WTC11 (cell line): ENCODE measurements around the gene PDZD7. TPM values are rescaled to one million over a fixed set of nuclear protein-coding genes. Genes with fewer than 3 reads are reported as not detected.

Experiments used
- ATAC-seq: fragments of 200-7000 bp; cut with Tn5 transposase; 2 replicates; pipeline ENCODE4 v1.10.0; 2021; ENCODE audit warnings: mild to moderate bottlenecking, moderate library complexity
- CTCF ChIA-PET: fragments of 300-600 bp; sonication (Branson Sonifier 250); formaldehyde crosslinking; loops from one replicate; lab custom pipeline; 2021; ENCODE audit warnings: antibody characterized with exemption; lab: Charles Lee
- POLR2A ChIA-PET: fragments of 350-600 bp; sonication (Branson Sonifier 250); formaldehyde crosslinking; loops from one replicate; lab custom pipeline; 2021; ENCODE audit warnings: antibody characterized with exemption; lab: Charles Lee
- DNase-seq: peaks from one replicate; pipeline ENCODE4 v3.0.0; 2021; ENCODE audit warnings: low spot score
- H3K27ac Mint-ChIP-seq: 2 replicates; pipeline ENCODE4 v1.8.0; 2021; ENCODE audit warnings: mixed read lengths
- H3K27me3 Mint-ChIP-seq: 2 replicates; pipeline ENCODE4 v1.8.0; 2021; ENCODE audit warnings: low read depth, mild to moderate bottlenecking, moderate library complexity, mixed read lengths
- H3K36me3 Mint-ChIP-seq: 2 replicates; pipeline ENCODE4 v1.8.0; 2021; ENCODE audit warnings: mixed read lengths
- H3K4me1 Mint-ChIP-seq: 2 replicates; pipeline ENCODE4 v1.8.0; 2022; ENCODE audit warnings: mixed read lengths
- H3K4me3 Mint-ChIP-seq: 2 replicates; pipeline ENCODE4 v1.8.0; 2021; ENCODE audit warnings: mild to moderate bottlenecking, moderate library complexity, mixed read lengths
- H3K9me3 Mint-ChIP-seq: 2 replicates; pipeline ENCODE4 v1.8.0; 2021; ENCODE audit warnings: mixed read lengths
- JUN ChIP-seq: sonication (generic); formaldehyde crosslinking; IDR thresholded peaks from 2 replicates; pipeline ENCODE4 v1.8.0; 2023; ENCODE audit warnings: mild to moderate bottlenecking, missing genetic modification reagents
- NFE2L1 ChIP-seq: sonication (generic); formaldehyde crosslinking; IDR thresholded peaks from 2 replicates; pipeline ENCODE4 v1.8.1; 2023; ENCODE audit warnings: missing genetic modification reagents
- RORB ChIP-seq: fragments of 250-450 bp; sonication (Bioruptor Pico); IDR thresholded peaks from 2 replicates; pipeline ENCODE4 v1.9.0; 2021; ENCODE audit warnings: mild to moderate bottlenecking
- SMAD3 ChIP-seq: sonication (generic); formaldehyde crosslinking; IDR thresholded peaks from 2 replicates; pipeline ENCODE4 v1.8.0; 2022; ENCODE audit warnings: missing genetic modification reagents, mild to moderate bottlenecking, borderline replicate concordance
- TEAD1 ChIP-seq: sonication (generic); formaldehyde crosslinking; IDR thresholded peaks from 2 replicates; pipeline ENCODE4 v1.8.0; 2022; ENCODE audit warnings: mild to moderate bottlenecking, missing genetic modification reagents
- ZNF671 ChIP-seq: fragments of 250-450 bp; sonication (Bioruptor Pico); IDR thresholded peaks from 2 replicates; pipeline ENCODE4 v1.8.0; 2021; ENCODE audit warnings: mild to moderate bottlenecking
- total RNA-seq: library from RNA; stranded (reverse); gene quantifications from 3 replicates; pipeline ENCODE4 v1.2.3, GENCODE V29; 2021
- TF ChIP-seq, protein P1 (sequence below): sonication (generic); formaldehyde crosslinking; IDR thresholded peaks from 2 replicates; pipeline ENCODE4 v1.8.1; 2022; ENCODE audit warnings: low read depth, mild to moderate bottlenecking, moderate library complexity, missing genetic modification reagents, borderline replicate concordance
- TF ChIP-seq, protein P2 (sequence below): sonication (generic); formaldehyde crosslinking; IDR thresholded peaks from 2 replicates; pipeline ENCODE4 v1.8.0; 2023; ENCODE audit warnings: missing genetic modification reagents, mild to moderate bottlenecking, borderline replicate concordance
- TF ChIP-seq, protein P3 (sequence below): fragments of 200-600 bp; IDR thresholded peaks from 2 replicates; pipeline ENCODE4 v1.8.0; 2022; ENCODE audit warnings: antibody characterized with exemption
- TF ChIP-seq, protein P4 (sequence below): sonication (generic); formaldehyde crosslinking; IDR thresholded peaks from 2 replicates; pipeline ENCODE4 v1.8.1; 2023; ENCODE audit warnings: mild to moderate bottlenecking, missing genetic modification reagents
- TF ChIP-seq, protein P5 (sequence below): fragments of 250-450 bp; sonication (Bioruptor Pico); IDR thresholded peaks from 2 replicates; pipeline ENCODE4 v1.9.0; 2021; ENCODE audit warnings: mild to moderate bottlenecking

PDZD7 gene
- total RNA-seq, 1 experiment from 2014 or later = 2.6 TPM

DNA sequence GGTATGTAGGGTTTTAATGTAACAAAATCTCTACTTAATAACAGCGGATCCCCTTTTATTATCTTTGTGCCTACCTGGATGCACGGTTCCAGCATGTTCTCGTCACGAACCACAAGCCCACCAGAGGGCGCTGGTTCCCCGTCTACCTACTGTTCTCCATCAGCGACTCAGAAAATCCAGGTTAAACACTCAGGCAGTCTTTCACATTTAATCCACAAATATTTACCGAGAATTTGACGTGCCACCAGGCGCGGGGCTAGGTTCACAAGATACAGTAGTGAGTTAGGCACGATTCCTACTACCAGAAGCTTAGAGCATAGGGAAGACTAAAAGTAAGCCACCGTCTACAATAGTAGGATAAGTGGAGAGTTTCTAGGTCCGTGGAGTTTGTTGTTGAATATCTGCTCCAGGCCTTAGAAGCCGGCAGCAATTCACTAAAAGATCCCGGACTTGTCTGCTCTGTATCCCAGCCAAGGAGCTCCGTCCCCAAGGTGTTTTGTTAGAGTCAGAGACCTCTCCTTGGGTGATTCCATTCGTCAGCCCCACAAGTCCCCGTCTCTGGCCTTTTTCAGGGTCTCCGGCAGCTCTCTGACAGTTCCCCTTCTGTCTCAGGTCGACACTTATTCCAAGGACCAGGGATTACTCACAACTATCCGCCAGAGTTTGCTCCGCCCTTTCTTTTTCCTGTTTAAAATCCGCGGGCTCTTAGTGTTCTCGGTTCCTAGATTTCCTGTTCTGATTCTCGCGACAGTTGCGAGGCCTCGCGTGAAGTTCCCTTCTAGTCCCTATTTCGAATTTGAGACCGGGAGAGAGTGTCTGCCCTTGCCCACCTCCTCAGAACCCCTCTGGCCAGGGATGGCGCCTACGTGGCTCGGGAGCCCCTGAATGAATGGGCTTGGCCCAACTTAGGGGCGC lies 29.4 kb upstream of the PDZD7 start:
- ATAC-seq = peak; percentile 43
- Mint-ChIP-seq H3K27ac (peak overlapping the region; percentile 98), H3K36me3 (no peaks in the 10 kb centered on the region), H3K4me3 (peak overlapping the region; percentile 97), H3K27me3 (peaks cover 38% of the 10 kb centered on the region), H3K4me1 (peaks cover 38% of the 10 kb centered on the region), H3K9me3 (no peaks in the 10 kb centered on the region)
- POLR2A ChIA-PET = interaction anchor here (1.2 to 1.6 kb wide), 3 partner anchors 10 to 30 kb away, joined by 3 to 7 read pairs (median 3); partner anchors contain the start of gene PDZD7
- DNase-seq = peak; percentile 90
- TF ChIP-seq, protein P1, sequence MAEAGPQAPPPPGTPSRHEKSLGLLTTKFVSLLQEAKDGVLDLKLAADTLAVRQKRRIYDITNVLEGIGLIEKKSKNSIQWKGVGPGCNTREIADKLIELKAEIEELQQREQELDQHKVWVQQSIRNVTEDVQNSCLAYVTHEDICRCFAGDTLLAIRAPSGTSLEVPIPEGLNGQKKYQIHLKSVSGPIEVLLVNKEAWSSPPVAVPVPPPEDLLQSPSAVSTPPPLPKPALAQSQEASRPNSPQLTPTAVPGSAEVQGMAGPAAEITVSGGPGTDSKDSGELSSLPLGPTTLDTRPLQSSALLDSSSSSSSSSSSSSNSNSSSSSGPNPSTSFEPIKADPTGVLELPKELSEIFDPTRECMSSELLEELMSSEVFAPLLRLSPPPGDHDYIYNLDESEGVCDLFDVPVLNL (CRISPR knock-in tag) = peak; percentile 90; the same call in 1 of the 2 replicates
- TF ChIP-seq, protein P2, sequence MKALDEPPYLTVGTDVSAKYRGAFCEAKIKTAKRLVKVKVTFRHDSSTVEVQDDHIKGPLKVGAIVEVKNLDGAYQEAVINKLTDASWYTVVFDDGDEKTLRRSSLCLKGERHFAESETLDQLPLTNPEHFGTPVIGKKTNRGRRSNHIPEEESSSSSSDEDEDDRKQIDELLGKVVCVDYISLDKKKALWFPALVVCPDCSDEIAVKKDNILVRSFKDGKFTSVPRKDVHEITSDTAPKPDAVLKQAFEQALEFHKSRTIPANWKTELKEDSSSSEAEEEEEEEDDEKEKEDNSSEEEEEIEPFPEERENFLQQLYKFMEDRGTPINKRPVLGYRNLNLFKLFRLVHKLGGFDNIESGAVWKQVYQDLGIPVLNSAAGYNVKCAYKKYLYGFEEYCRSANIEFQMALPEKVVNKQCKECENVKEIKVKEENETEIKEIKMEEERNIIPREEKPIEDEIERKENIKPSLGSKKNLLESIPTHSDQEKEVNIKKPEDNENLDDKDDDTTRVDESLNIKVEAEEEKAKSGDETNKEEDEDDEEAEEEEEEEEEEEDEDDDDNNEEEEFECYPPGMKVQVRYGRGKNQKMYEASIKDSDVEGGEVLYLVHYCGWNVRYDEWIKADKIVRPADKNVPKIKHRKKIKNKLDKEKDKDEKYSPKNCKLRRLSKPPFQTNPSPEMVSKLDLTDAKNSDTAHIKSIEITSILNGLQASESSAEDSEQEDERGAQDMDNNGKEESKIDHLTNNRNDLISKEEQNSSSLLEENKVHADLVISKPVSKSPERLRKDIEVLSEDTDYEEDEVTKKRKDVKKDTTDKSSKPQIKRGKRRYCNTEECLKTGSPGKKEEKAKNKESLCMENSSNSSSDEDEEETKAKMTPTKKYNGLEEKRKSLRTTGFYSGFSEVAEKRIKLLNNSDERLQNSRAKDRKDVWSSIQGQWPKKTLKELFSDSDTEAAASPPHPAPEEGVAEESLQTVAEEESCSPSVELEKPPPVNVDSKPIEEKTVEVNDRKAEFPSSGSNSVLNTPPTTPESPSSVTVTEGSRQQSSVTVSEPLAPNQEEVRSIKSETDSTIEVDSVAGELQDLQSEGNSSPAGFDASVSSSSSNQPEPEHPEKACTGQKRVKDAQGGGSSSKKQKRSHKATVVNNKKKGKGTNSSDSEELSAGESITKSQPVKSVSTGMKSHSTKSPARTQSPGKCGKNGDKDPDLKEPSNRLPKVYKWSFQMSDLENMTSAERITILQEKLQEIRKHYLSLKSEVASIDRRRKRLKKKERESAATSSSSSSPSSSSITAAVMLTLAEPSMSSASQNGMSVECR (CRISPR knock-in tag) = peak; percentile 40; the same call in 1 of the 2 replicates
- TF ChIP-seq, protein P3, sequence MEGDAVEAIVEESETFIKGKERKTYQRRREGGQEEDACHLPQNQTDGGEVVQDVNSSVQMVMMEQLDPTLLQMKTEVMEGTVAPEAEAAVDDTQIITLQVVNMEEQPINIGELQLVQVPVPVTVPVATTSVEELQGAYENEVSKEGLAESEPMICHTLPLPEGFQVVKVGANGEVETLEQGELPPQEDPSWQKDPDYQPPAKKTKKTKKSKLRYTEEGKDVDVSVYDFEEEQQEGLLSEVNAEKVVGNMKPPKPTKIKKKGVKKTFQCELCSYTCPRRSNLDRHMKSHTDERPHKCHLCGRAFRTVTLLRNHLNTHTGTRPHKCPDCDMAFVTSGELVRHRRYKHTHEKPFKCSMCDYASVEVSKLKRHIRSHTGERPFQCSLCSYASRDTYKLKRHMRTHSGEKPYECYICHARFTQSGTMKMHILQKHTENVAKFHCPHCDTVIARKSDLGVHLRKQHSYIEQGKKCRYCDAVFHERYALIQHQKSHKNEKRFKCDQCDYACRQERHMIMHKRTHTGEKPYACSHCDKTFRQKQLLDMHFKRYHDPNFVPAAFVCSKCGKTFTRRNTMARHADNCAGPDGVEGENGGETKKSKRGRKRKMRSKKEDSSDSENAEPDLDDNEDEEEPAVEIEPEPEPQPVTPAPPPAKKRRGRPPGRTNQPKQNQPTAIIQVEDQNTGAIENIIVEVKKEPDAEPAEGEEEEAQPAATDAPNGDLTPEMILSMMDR = peak; percentile 84
- TF ChIP-seq NFE2L1 (CRISPR knock-in tag) = 0 out of 2 replicates have a peak, but pooled peaks have one; percentile 43
- TF ChIP-seq, protein P4, sequence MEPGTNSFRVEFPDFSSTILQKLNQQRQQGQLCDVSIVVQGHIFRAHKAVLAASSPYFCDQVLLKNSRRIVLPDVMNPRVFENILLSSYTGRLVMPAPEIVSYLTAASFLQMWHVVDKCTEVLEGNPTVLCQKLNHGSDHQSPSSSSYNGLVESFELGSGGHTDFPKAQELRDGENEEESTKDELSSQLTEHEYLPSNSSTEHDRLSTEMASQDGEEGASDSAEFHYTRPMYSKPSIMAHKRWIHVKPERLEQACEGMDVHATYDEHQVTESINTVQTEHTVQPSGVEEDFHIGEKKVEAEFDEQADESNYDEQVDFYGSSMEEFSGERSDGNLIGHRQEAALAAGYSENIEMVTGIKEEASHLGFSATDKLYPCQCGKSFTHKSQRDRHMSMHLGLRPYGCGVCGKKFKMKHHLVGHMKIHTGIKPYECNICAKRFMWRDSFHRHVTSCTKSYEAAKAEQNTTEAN (CRISPR knock-in tag) = peak; percentile 26; the same call in 1 of the 2 replicates
- TF ChIP-seq SMAD3 (CRISPR knock-in tag) = no peak
- 0 out of 2 replicates have a peak, but pooled peaks have one; percentile 5 for TF ChIP-seq TEAD1
- TF ChIP-seq ZNF671 = no peak
- CTCF ChIA-PET = interaction anchor here (0.7 to 15.0 kb wide), 19 partner anchors 9 to 377 kb away, joined by 3 to 405 read pairs (median 5); partner anchors contain the start of genes PDZD7 and SFXN3

DNA sequence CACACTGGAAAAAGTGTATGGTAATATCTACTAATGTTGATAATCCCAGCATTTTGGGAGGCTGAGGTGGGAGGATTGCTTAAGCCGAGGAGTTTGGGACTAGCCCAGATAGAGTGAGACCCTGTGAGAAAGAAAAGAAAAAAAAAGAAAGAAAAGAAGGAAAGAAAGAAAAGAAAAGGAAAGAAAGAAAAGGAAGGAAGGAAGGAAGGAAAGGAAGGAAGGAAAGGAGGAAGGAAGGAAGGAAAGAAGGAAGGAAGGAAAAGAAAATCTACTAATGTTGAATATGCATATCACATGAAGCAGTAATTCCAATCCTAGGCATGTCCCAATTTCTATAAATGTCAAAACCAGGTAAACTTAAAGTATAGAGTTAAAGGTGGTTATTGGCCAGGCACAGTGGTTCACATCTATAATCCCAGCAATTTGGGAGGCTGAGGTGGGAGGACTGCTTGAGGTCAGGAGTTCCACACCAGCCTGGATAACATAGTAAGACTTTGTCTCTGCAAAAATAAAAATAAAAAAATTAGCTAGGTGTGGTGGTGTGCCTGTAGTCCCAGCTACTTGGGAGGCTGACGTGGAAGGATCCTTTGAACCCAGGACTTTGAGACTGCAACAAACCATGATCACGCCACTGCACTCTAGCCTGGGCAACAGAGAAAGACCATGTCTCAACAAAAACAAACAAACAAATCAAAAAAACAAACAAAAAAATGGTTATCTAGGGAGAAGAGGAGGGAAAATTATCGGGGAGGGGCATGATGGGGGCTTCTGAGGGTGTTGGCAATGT lies 25.6 kb upstream of the PDZD7 start:
- ATAC-seq (no peak), DNase-seq (no peak)
- H3K4me1 Mint-ChIP-seq = peaks cover 12% of the 10 kb centered on the region
- H3K9me3 Mint-ChIP-seq = no peaks in the 10 kb centered on the region
- CTCF ChIA-PET = interaction anchor here (2.7 to 14.3 kb wide), 3 partner anchors 14 to 84 kb away, joined by 8 to 162 read pairs (median 32); no protein-coding TSS in a partner anchor
- H3K4me3 Mint-ChIP-seq = no peak overlapping the region
- H3K27me3 Mint-ChIP-seq = peaks cover 6% of the 10 kb centered on the region
- H3K27ac Mint-ChIP-seq = no peak overlapping the region
- peaks cover 3% of the 10 kb centered on the region; the same call in 1 of the 2 replicates for H3K36me3 Mint-ChIP-seq
- TF ChIP-seq, protein P5, sequence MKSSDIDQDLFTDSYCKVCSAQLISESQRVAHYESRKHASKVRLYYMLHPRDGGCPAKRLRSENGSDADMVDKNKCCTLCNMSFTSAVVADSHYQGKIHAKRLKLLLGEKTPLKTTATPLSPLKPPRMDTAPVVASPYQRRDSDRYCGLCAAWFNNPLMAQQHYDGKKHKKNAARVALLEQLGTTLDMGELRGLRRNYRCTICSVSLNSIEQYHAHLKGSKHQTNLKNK = no peak
- TF ChIP-seq RORB = no peak
- TF ChIP-seq JUN (CRISPR knock-in tag) = no peak
- POLR2A ChIA-PET = no interaction called here
